MM.1S (cell line): ENCODE measurements around the gene CCDC182.
A peak's percentile ranks its signal among the peaks of the same experiment; 100 is the strongest.

Experiments
- DNase-seq: peaks from one replicate; pipeline ENCODE4 v3.0.0-alpha.2; 2015
- H2AFZ ChIP-seq: fragments of 300-600 bp; sonication (generic); 2 replicates; pipeline ENCODE4 v1.6.0; 2016; ENCODE audit warnings: antibody characterized with exemption, low read length
- H3F3A ChIP-seq: fragments of 300-600 bp; sonication (generic); 2 replicates; pipeline ENCODE4 v1.6.1; 2016; ENCODE audit warnings: mild to moderate bottlenecking, antibody characterized with exemption, low read length, moderate library complexity, mixed read lengths; ENCODE audit not compliant: insufficient read depth
- H3K27ac ChIP-seq: fragments of 300-600 bp; sonication (generic); 2 replicates; pipeline ENCODE4 v1.5.1; 2016; ENCODE audit warnings: mild to moderate bottlenecking, low read length
- H3K27me3 ChIP-seq: fragments of 300-600 bp; sonication (generic); replicated peaks from 2 replicates; pipeline ENCODE4 v1.6.0; 2016; ENCODE audit warnings: low read length; ENCODE audit not compliant: insufficient read depth
- H3K36me3 ChIP-seq: fragments of 300-600 bp; sonication (generic); replicated peaks from 2 replicates; pipeline ENCODE4 v1.6.1; 2016; ENCODE audit warnings: mild to moderate bottlenecking, low read length, mixed read lengths; ENCODE audit not compliant: insufficient read depth
- H3K4me1 ChIP-seq: fragments of 300-600 bp; sonication (generic); 2 replicates; pipeline ENCODE4 v1.6.1; 2016; ENCODE audit warnings: low read length, mixed read lengths
- H3K4me2 ChIP-seq: fragments of 300-600 bp; sonication (generic); 2 replicates; pipeline ENCODE4 v1.6.0; 2016; ENCODE audit warnings: low read depth, low read length
- H3K4me3 ChIP-seq: fragments of 300-600 bp; sonication (generic); 2 replicates; pipeline ENCODE4 v1.5.1; 2016; ENCODE audit warnings: low read length, mixed read lengths
- H3K79me2 ChIP-seq: fragments of 300-600 bp; sonication (generic); 2 replicates; pipeline ENCODE4 v1.6.1; 2016; ENCODE audit warnings: mixed run types, low read length, mixed read lengths
- H3K9ac ChIP-seq: fragments of 300-600 bp; sonication (generic); 2 replicates; pipeline ENCODE4 v1.6.1; 2016; ENCODE audit warnings: low read length, mixed read lengths
- H3K9me2 ChIP-seq: fragments of 300-600 bp; sonication (generic); replicated peaks from 2 replicates; pipeline ENCODE4 v1.6.1; 2016; ENCODE audit warnings: mild to moderate bottlenecking, low read length, mixed read lengths; ENCODE audit not compliant: insufficient read depth
- H3K9me3 ChIP-seq: fragments of 300-600 bp; sonication (generic); replicated peaks from 2 replicates; pipeline ENCODE4 v1.6.1; 2016; ENCODE audit warnings: mild to moderate bottlenecking, low read length, mixed read lengths; ENCODE audit not compliant: insufficient read depth
- H4K20me1 ChIP-seq: fragments of 300-600 bp; sonication (generic); 2 replicates; pipeline ENCODE4 v1.6.1; 2016; ENCODE audit warnings: mild to moderate bottlenecking, low read length, moderate library complexity, mixed read lengths; ENCODE audit not compliant: insufficient read depth
- CTCF ChIP-seq: fragments of 300-600 bp; sonication (generic); IDR thresholded peaks from 2 replicates; pipeline ENCODE4 v1.5.1; 2016; ENCODE audit warnings: antibody characterized with exemption, low read length, mixed read lengths
- EZH2 ChIP-seq: fragments of 300-600 bp; sonication (generic); optimal IDR thresholded peaks from 2 replicates; pipeline ENCODE3; 2017; ENCODE audit warnings: low read depth, mild to moderate bottlenecking, antibody characterized with exemption, low read length, mixed read lengths
- EZH2phosphoT487 ChIP-seq: fragments of 300-600 bp; sonication (generic); IDR thresholded peaks from 2 replicates; pipeline ENCODE4 v1.6.1; 2018; ENCODE audit warnings: antibody characterized with exemption, low read length

Gene CCDC182

GRCh38 chr17:57747221-57748017 is 2.3 kb upstream of the CCDC182 start:
- Histone ChIP-seq H3K79me2 (no peaks in the 10 kb centered on the region), H3K36me3 (no peaks in the 10 kb centered on the region), H2AFZ (no peak overlapping the region), H3K4me3 (no peak overlapping the region), H3F3A (no peaks in the 10 kb centered on the region), H3K9ac (no peak overlapping the region), H3K9me3 (no peaks in the 10 kb centered on the region), H3K27ac (no peak overlapping the region), H3K4me1 (no peaks in the 10 kb centered on the region), H3K27me3 (no peaks in the 10 kb centered on the region), H3K4me2 (no peak overlapping the region), H4K20me1 (no peaks in the 10 kb centered on the region), H3K9me2 (no peaks in the 10 kb centered on the region)
- peak; percentile 60 for DNase-seq
- TF ChIP-seq EZH2 = no peak
- TF ChIP-seq CTCF = peak; percentile 87

- no peaks in the 10 kb centered on the region for H3K4me1 ChIP-seq
- TF ChIP-seq EZH2 = no peak
These were observed 1.1 kb upstream of the CCDC182 start for GRCh38 chr17:57746221-57746620.

GRCh38 chr17:57744195-57745170 is 616 bp downstream of the CCDC182 start:
- Histone ChIP-seq H3K9me3 (no peaks in the 10 kb centered on the region), H3F3A (no peaks in the 10 kb centered on the region), H3K4me1 (peaks cover 3% of the 10 kb centered on the region; the same call in 1 of the 2 replicates), H3K9me2 (no peaks in the 10 kb centered on the region), H4K20me1 (no peaks in the 10 kb centered on the region), H3K27me3 (no peaks in the 10 kb centered on the region), H2AFZ (no peak overlapping the region), H3K4me3 (no peak overlapping the region), H3K9ac (no peak overlapping the region), H3K79me2 (no peaks in the 10 kb centered on the region), H3K4me2 (no peak overlapping the region), H3K27ac (no peak overlapping the region), H3K36me3 (no peaks in the 10 kb centered on the region)
- TF ChIP-seq CTCF (no peak), EZH2phosphoT487 (no peak), EZH2 (no peak)
- no peak for DNase-seq

More at GRCh38 chr17:57746221-57746620, 1.1 kb upstream of the CCDC182 start:
- no peaks in the 10 kb centered on the region for H3K36me3 ChIP-seq
- no peak overlapping the region for H3K9ac ChIP-seq
- H3K27ac ChIP-seq = no peak overlapping the region
- no peak overlapping the region for H3K4me3 ChIP-seq
- H3K9me3 ChIP-seq = no peaks in the 10 kb centered on the region
- no peak for DNase-seq
- H3F3A ChIP-seq = no peaks in the 10 kb centered on the region
- no peaks in the 10 kb centered on the region for H3K9me2 ChIP-seq
- no peaks in the 10 kb centered on the region for H4K20me1 ChIP-seq
- H3K27me3 ChIP-seq = no peaks in the 10 kb centered on the region
- H2AFZ ChIP-seq = no peak overlapping the region
- H3K4me2 ChIP-seq = no peak overlapping the region
- no peaks in the 10 kb centered on the region for H3K79me2 ChIP-seq
